A549 treated with AZD9567 at 1 μM for 4 hours (cell line): ENCODE results near the gene AP4S1. TPM values are rescaled to one million over a fixed set of nuclear protein-coding genes. Genes with fewer than 3 reads are reported as not detected.

Experiments
- total RNA-seq: library from RNA; stranded (reverse); fragments of 200-300 nt; extraction: Qiagen RNA extraction; gene quantifications from 5 replicates; pipeline ENCODE4 v1.2.3, GENCODE V29; 2022; ENCODE audit not compliant: insufficient read depth

AP4S1 gene, protein sequence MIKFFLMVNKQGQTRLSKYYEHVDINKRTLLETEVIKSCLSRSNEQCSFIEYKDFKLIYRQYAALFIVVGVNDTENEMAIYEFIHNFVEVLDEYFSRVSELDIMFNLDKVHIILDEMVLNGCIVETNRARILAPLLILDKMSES
- total RNA-seq: 9.2 to 10.0 TPM (median 9.3 TPM) in 5 replicates

DNA sequence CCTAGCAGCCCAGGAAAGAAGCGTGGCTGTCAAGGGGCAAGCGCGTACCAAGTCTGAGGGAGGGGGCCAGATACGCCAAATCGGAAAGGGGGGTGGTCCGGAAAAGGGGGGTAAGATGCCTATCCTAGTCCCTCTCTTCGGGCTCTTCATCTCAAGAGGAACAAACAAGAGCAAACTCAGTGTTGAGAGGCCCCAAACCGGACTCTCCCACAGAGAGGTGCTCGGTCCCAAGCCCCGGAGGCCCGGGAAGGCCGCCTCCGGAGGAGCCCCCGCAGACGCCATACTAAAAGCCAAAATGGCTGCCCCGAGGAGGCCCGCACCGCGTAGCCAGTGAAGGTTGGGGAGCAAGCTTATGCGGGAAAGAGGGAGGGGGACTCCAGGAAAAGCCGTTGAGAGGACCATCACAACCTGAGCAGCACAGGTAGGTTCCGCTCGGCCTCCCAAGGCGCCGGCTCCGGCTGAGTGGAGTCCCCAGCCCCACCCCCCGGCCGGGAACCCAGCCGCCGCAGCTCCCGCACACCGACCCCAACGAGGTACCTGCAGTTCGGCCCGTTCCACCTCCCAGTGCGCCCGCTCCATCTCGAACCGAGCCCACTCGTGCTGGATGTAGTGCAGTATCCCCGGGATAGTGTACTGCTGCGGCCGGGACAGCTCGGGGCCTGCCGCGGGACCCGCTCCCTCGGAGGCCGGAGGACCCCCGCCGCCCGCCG, at the start of gene AP4S1:
Gene AP4S1 (plus strand): TSS at position 283 of the 710 bp plus-strand sequence. CDS start 40,548 bp downstream, outside the sequence.

DNA sequence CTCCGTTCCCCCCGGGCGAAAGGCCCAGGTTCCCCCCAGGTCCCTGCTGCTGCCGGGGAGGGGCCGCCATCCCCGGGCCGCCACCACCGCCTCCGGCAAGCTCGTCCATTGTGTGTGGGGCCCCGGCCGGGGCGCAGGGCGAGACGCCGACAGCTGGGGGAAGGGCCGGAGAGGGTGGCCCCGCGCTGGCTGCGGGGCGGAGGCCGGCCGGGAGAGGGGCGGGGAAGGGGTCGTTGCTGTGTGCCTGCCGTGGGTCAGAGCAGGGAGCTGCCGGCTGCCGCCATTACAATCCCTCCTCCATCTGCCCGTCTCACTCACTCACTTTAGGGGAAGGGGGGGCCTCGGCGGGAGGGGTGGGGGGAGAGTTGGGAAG, 614 bp downstream of the AP4S1 start, which contains the start of gene STRN3:
Gene STRN3 (minus strand): TSS at position 303 of the 373 bp plus-strand sequence. CDS start 194 bp downstream, at position 109.

Other genes starting within 250 kb of the AP4S1 start
- gene COCH, start 151.1 kb upstream of the AP4S1 start, total RNA-seq: 21.9 to 32.9 TPM (median 24.4 TPM) in 5 replicates
- 12.4 to 15.7 TPM (median 14.3 TPM) in 5 replicates for gene STRN3, start 730 bp downstream of the AP4S1 start, total RNA-seq
- gene HECTD1, start 182.1 kb downstream of the AP4S1 start, total RNA-seq: 55.4 to 83.1 TPM (median 62.4 TPM) in 5 replicates